Type B pancreatic cell (in vitro differentiated cells): ENCODE measurements around the gene SLC8A2. TPM values are rescaled to one million over a fixed set of nuclear protein-coding genes. Genes with fewer than 3 reads are reported as not detected.

Source experiments
- DNase-seq: peaks from one replicate; pipeline ENCODE4 v3.0.0; 2021; ENCODE audit warnings: mixed read lengths; ENCODE audit not compliant: unreplicated experiment; ENCODE audit errors: extremely low spot score
- H3K27ac Mint-ChIP-seq: 2 replicates; pipeline ENCODE4 v1.8.0; 2021; ENCODE audit warnings: mild to moderate bottlenecking, mixed read lengths
- H3K27me3 Mint-ChIP-seq: 2 replicates; pipeline ENCODE4 v1.8.0; 2021; ENCODE audit warnings: mixed read lengths
- H3K36me3 Mint-ChIP-seq: 2 replicates; pipeline ENCODE4 v1.8.0; 2021; ENCODE audit warnings: mixed read lengths
- H3K4me1 Mint-ChIP-seq: one replicate; pipeline ENCODE4 v1.8.0; 2021; ENCODE audit warnings: mixed read lengths; ENCODE audit not compliant: unreplicated experiment
- H3K4me3 Mint-ChIP-seq: 2 replicates; pipeline ENCODE4 v1.8.0; 2021; ENCODE audit warnings: mild to moderate bottlenecking, mixed read lengths
- H3K9me3 Mint-ChIP-seq: 2 replicates; pipeline ENCODE4 v1.8.0; 2021; ENCODE audit warnings: mixed read lengths
- long read RNA-seq: library from polyadenylated mRNA; unstranded; transcript quantifications from one replicate; pipeline ENCODE4 v2.0.0, GENCODE V29; 2020
- total RNA-seq: library from RNA; stranded (reverse); gene quantifications from 2 replicates; pipeline ENCODE4 v1.2.1, GENCODE V29; 2021; ENCODE audit warnings: low replicate concordance
- TF ChIP-seq, protein P1 (sequence below): fragments of 200-600 bp; sonication (generic); conservative IDR thresholded peaks from 2 replicates; pipeline ENCODE4 v1.5.0; 2021; ENCODE audit warnings: antibody characterized with exemption, mild to moderate bottlenecking

Gene SLC8A2, protein sequence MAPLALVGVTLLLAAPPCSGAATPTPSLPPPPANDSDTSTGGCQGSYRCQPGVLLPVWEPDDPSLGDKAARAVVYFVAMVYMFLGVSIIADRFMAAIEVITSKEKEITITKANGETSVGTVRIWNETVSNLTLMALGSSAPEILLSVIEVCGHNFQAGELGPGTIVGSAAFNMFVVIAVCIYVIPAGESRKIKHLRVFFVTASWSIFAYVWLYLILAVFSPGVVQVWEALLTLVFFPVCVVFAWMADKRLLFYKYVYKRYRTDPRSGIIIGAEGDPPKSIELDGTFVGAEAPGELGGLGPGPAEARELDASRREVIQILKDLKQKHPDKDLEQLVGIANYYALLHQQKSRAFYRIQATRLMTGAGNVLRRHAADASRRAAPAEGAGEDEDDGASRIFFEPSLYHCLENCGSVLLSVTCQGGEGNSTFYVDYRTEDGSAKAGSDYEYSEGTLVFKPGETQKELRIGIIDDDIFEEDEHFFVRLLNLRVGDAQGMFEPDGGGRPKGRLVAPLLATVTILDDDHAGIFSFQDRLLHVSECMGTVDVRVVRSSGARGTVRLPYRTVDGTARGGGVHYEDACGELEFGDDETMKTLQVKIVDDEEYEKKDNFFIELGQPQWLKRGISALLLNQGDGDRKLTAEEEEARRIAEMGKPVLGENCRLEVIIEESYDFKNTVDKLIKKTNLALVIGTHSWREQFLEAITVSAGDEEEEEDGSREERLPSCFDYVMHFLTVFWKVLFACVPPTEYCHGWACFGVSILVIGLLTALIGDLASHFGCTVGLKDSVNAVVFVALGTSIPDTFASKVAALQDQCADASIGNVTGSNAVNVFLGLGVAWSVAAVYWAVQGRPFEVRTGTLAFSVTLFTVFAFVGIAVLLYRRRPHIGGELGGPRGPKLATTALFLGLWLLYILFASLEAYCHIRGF
- total RNA-seq, result 1.2 and 1.3 TPM in 2 replicates
- long read RNA-seq, result 0 reads

DNA sequence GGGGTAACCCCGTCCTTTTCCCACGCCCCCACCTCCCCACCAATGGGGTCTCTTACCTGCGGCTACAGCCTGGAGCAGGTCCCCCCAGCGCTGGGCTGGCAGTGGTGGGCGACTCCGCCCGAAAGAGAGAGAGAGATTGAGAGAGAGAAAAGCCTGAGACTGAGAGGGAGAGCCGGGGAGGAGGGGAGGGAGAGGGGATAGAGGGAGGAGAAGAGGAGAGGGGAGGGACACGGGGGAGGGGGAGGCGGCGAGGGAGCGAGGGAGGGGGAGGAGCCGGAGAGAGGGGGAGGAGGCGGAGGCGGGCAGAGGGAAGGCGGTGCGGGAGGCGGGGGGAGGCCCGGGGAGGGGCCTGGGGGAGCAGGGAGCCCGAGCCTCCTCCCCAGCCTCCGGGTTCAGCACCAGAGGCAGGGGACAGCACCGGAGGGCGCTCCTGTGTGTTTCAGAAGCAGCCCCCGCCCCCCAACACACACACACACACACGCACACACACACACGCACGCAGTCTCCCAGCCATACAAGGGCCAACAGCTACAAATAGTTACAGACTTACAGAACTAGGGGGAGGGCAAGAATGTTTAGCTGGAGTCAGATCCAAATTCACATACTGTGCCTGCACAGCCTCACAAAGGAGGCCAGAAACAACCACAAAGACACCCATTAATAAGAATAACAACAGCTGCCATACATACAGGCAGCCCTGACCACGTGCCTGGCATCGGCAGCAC, at the start of gene SLC8A2:
Gene SLC8A2, minus strand, starts transcription at position 161 of the 725 bp plus-strand sequence. CDS start 5,490 bp downstream, outside the sequence.
- H3K4me3 Mint-ChIP-seq, result peak within 1 kb of the TSS; percentile 82
- H3K9me3 Mint-ChIP-seq, result no peaks in the 10 kb centered on the region
- TF ChIP-seq, protein P1, sequence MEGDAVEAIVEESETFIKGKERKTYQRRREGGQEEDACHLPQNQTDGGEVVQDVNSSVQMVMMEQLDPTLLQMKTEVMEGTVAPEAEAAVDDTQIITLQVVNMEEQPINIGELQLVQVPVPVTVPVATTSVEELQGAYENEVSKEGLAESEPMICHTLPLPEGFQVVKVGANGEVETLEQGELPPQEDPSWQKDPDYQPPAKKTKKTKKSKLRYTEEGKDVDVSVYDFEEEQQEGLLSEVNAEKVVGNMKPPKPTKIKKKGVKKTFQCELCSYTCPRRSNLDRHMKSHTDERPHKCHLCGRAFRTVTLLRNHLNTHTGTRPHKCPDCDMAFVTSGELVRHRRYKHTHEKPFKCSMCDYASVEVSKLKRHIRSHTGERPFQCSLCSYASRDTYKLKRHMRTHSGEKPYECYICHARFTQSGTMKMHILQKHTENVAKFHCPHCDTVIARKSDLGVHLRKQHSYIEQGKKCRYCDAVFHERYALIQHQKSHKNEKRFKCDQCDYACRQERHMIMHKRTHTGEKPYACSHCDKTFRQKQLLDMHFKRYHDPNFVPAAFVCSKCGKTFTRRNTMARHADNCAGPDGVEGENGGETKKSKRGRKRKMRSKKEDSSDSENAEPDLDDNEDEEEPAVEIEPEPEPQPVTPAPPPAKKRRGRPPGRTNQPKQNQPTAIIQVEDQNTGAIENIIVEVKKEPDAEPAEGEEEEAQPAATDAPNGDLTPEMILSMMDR, result no peak
- peaks cover 4% of the 10 kb centered on the region for H3K4me1 Mint-ChIP-seq
- H3K36me3 Mint-ChIP-seq, result no peaks in the 10 kb centered on the region
- H3K27me3 Mint-ChIP-seq, result peaks cover 51% of the 10 kb centered on the region
- peak within 1 kb of the TSS; percentile 79 for H3K27ac Mint-ChIP-seq
- peak; percentile 92 for DNase-seq

DNA sequence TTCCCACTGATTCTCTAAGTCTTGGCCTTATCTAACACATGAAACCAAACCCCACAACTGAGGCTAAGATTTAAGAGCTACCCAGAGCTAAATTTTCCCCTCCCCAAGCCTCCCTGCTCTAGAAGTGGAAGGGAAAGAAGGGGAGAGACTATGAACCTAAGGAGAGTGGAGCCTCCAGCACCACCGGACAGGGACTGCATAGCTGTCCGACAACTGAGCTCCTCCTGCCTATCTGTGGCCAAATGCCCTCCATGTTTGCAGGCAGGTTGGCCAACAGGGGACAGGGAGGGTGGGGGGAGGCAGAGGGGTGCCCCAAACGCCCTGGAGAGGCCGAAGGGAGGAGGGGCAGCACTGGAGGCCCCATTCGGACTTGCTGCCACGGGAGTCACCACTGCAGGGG, 49.1 kb upstream of the SLC8A2 start:
- no peak overlapping the region for H3K4me3 Mint-ChIP-seq
- no peak overlapping the region for H3K27ac Mint-ChIP-seq
- DNase-seq, result no peak
- H3K36me3 Mint-ChIP-seq, result no peaks in the 10 kb centered on the region
- H3K27me3 Mint-ChIP-seq, result peaks cover 25% of the 10 kb centered on the region
- H3K9me3 Mint-ChIP-seq, result no peaks in the 10 kb centered on the region
- TF ChIP-seq, protein P1, result no peak
- H3K4me1 Mint-ChIP-seq, result no peaks in the 10 kb centered on the region

DNA sequence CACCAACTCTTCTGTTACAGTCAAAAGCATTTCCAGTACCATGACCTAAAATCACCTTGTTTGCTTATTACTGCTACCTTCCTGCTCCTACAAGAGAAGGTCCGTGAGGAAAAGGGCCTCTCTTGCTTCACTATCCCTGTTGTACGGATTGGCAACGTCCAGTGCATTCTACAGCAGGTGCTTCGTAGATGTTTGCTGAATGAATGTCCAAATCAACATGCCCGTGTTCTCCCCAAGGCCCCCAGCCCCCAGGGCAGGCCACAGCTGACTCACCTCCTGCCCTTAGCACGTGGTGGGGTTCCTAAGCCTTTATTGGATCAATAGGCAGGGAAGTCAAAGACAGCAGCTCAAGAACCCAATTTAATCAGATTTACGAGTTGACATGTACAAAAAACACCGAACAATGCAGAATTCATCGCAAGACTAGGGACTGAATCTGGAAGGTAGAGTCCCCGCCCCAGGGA, 48.7 kb upstream of the SLC8A2 start:
- Mint-ChIP-seq H3K4me1 (peaks cover 4% of the 10 kb centered on the region), H3K4me3 (no peak overlapping the region), H3K9me3 (no peaks in the 10 kb centered on the region), H3K36me3 (no peaks in the 10 kb centered on the region), H3K27ac (no peak overlapping the region), H3K27me3 (peaks cover 25% of the 10 kb centered on the region)
- TF ChIP-seq, protein P1, result no peak
- no peak for DNase-seq

DNA sequence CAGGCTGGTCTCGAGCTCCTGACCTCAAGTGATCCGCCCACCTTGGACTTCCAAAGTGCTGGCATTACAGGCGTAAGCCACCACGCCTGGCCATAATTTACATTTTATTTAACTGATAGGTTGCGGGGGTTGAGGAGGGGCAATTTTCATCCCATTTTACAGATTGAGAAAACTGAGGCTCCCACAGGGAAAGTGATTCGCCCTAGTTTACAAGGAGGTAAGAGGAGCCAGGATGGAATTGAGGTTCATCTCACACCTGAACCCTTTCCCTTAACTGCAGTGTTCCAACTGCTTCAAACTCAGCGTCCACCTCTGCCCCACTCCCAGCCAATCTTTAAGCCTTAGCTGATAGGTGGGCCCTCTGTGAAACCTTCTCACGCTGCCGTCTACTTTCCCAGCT, 47.2 kb upstream of the SLC8A2 start:
- H3K4me3 Mint-ChIP-seq, result no peak overlapping the region
- H3K27ac Mint-ChIP-seq, result no peak overlapping the region
- DNase-seq, result no peak
- H3K36me3 Mint-ChIP-seq, result no peaks in the 10 kb centered on the region
- H3K9me3 Mint-ChIP-seq, result no peaks in the 10 kb centered on the region
- TF ChIP-seq, protein P1, result no peak
- H3K4me1 Mint-ChIP-seq, result peaks cover 9% of the 10 kb centered on the region
- H3K27me3 Mint-ChIP-seq, result peaks cover 22% of the 10 kb centered on the region

DNA sequence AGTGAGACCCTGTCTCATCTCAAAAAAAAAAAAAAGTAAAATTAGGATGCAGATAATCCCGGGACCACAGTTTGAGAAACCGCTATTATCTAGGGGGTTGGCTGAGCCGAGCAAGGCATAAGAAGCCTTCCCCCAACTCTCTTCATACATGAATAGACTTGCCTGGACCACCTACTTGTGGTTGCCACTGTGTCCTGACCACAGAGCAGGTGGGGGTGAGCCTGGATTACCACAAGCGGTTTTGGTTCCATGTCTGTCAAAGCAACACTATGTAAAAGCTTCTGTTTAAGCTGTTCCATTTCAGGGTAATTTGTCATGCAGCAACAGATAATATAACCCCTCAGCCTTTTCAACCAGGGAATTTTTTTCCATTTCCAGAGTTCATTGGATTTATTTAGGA, 46.4 kb upstream of the SLC8A2 start:
- no peak overlapping the region for H3K27ac Mint-ChIP-seq
- peaks cover 14% of the 10 kb centered on the region for H3K4me1 Mint-ChIP-seq
- no peak for DNase-seq
- no peaks in the 10 kb centered on the region for H3K9me3 Mint-ChIP-seq
- no peak overlapping the region for H3K4me3 Mint-ChIP-seq
- no peaks in the 10 kb centered on the region for H3K36me3 Mint-ChIP-seq
- H3K27me3 Mint-ChIP-seq, result peaks cover 19% of the 10 kb centered on the region
- TF ChIP-seq, protein P1, result no peak
